HEK293 (cell line): ENCODE results near the gene CENPQ.
A peak's percentile ranks its signal among the peaks of the same experiment; 100 is the strongest.

Experiments used
- CTCF ChIA-PET: fragments of 350-600 bp; formaldehyde crosslinking; extraction: SDS; loops from one replicate; lab custom pipeline; 2021; ENCODE audit warnings: antibody characterized with exemption; lab: Yijun Ruan, JAX
- POLR2A ChIA-PET: fragments of 300-600 bp; formaldehyde crosslinking; extraction: SDS; loops from one replicate; lab custom pipeline; 2020; ENCODE audit warnings: antibody characterized with exemption, inconsistent platforms; lab: Yijun Ruan, JAX
- H3K27ac ChIP-seq: fragments of 200-500 bp; sonication (Bioruptor generic); 2 replicates; pipeline ENCODE4 v1.5.1; 2014; ENCODE audit warnings: low read depth, low read length, control low read depth, inconsistent platforms; ENCODE audit errors: extremely low read depth
- H3K36me3 ChIP-seq, 2 experiments: fragments of 200-500 bp in 1 of 2; sonication (Bioruptor generic) in 1 of 2; 1 replicate in 1 of 2; 2 replicates in 1 of 2; pipeline ENCODE4 v1.5.1; 2014 to 2017; ENCODE audit warnings: inconsistent platforms in 2 of 2, low read length in 2 of 2; ENCODE audit not compliant: control insufficient read depth in 2 of 2, insufficient read depth in 1 of 2
- H3K4me1 ChIP-seq: fragments of 200-500 bp; sonication (Bioruptor generic); 2 replicates; pipeline ENCODE4 v1.5.1; 2014; ENCODE audit warnings: mild to moderate bottlenecking, low read length, inconsistent platforms; ENCODE audit not compliant: control insufficient read depth, insufficient read depth
- H3K4me3 ChIP-seq: 2 replicates; pipeline ENCODE4 v1.5.1; 2011; ENCODE audit warnings: low read depth, mild to moderate bottlenecking, control low read depth, low read length, moderate library complexity
- H3K9me3 ChIP-seq: fragments of 200-500 bp; sonication (Bioruptor generic); 2 replicates; pipeline ENCODE4 v1.5.1; 2014; ENCODE audit warnings: low read depth, low read length, inconsistent platforms; ENCODE audit not compliant: control insufficient read depth, insufficient read depth
- KLF8 ChIP-seq: fragments of 450-650 bp; formaldehyde crosslinking; IDR thresholded peaks from 2 replicates; pipeline ENCODE4 v1.5.1; 2016; ENCODE audit warnings: missing biosample characterization, missing genetic modification characterization
- SP2 ChIP-seq: fragments of 450-650 bp; formaldehyde crosslinking; IDR thresholded peaks from 2 replicates; pipeline ENCODE4 v1.5.1; 2016; ENCODE audit warnings: missing biosample characterization, missing genetic modification characterization
- TSHZ1 ChIP-seq: fragments of 450-650 bp; formaldehyde crosslinking; IDR thresholded peaks from 2 replicates; pipeline ENCODE4 v1.5.1; 2016; ENCODE audit warnings: missing biosample characterization, missing genetic modification characterization, borderline replicate concordance
- ZEB2 ChIP-seq: fragments of 450-650 bp; formaldehyde crosslinking; IDR thresholded peaks from 2 replicates; pipeline ENCODE4 v1.5.1; 2016; ENCODE audit warnings: missing biosample characterization, missing genetic modification characterization
- ZNF121 ChIP-seq: fragments of 450-650 bp; formaldehyde crosslinking; IDR thresholded peaks from 2 replicates; pipeline ENCODE4 v1.5.1; 2016; ENCODE audit warnings: missing biosample characterization, missing genetic modification characterization
- ZNF146 ChIP-seq: fragments of 450-650 bp; formaldehyde crosslinking; IDR thresholded peaks from 2 replicates; pipeline ENCODE4 v1.5.1; 2016; ENCODE audit warnings: missing biosample characterization, missing genetic modification characterization
- ZNF214 ChIP-seq: fragments of 450-650 bp; formaldehyde crosslinking; IDR thresholded peaks from 2 replicates; pipeline ENCODE4 v1.5.1; 2017; ENCODE audit warnings: missing biosample characterization, mild to moderate bottlenecking, missing genetic modification characterization, borderline replicate concordance
- ZNF239 ChIP-seq: fragments of 450-650 bp; formaldehyde crosslinking; IDR thresholded peaks from 2 replicates; pipeline ENCODE4 v1.5.1; 2016; ENCODE audit warnings: missing biosample characterization, missing genetic modification characterization
- ZNF292 ChIP-seq: fragments of 450-650 bp; formaldehyde crosslinking; IDR thresholded peaks from 2 replicates; pipeline ENCODE4 v1.5.1; 2016; ENCODE audit warnings: low read depth, missing biosample characterization, missing genetic modification characterization, borderline replicate concordance
- ZNF37A ChIP-seq: fragments of 450-650 bp; IDR thresholded peaks from 2 replicates; pipeline ENCODE4 v1.5.1; 2018; ENCODE audit warnings: missing biosample characterization, missing genetic modification characterization
- ZNF423 ChIP-seq: fragments of 450-650 bp; formaldehyde crosslinking; IDR thresholded peaks from 2 replicates; pipeline ENCODE4 v1.5.1; 2016; ENCODE audit warnings: missing biosample characterization, missing genetic modification characterization
- ZNF473 ChIP-seq: fragments of 450-650 bp; formaldehyde crosslinking; IDR thresholded peaks from 2 replicates; pipeline ENCODE4 v1.5.1; 2017; ENCODE audit warnings: missing biosample characterization, missing genetic modification characterization
- ZNF513 ChIP-seq: fragments of 450-650 bp; IDR thresholded peaks from 2 replicates; pipeline ENCODE4 v1.5.1; 2018; ENCODE audit warnings: missing biosample characterization, missing genetic modification characterization
- ZNF692 ChIP-seq: fragments of 450-650 bp; formaldehyde crosslinking; IDR thresholded peaks from 2 replicates; pipeline ENCODE4 v1.5.1; 2016; ENCODE audit warnings: missing biosample characterization, missing genetic modification characterization
- ZNF776 ChIP-seq: fragments of 450-650 bp; formaldehyde crosslinking; IDR thresholded peaks from 2 replicates; pipeline ENCODE4 v1.5.0; 2017; ENCODE audit warnings: missing biosample characterization, missing genetic modification characterization, borderline replicate concordance
- ZNF792 ChIP-seq: fragments of 450-650 bp; formaldehyde crosslinking; IDR thresholded peaks from 2 replicates; pipeline ENCODE4 v1.5.1; 2016; ENCODE audit warnings: missing biosample characterization, missing genetic modification characterization

Gene CENPQ

GRCh38 chr6:49454787-49455709, 8.1 kb upstream of the CENPQ start (continued):
- TF ChIP-seq ZNF292 (tag by site-specific recombination) = no peak
- TF ChIP-seq ZNF513 (tag by site-specific recombination) = no peak
- no peak for TF ChIP-seq ZNF473 (tag by site-specific recombination)

- POLR2A ChIA-PET = no interaction called here
- CTCF ChIA-PET = no interaction called here
These were observed 5.4 kb upstream of the CENPQ start for GRCh38 chr6:49457771-49458170.

GRCh38 chr6:49462071-49462470, 1.1 kb upstream of the CENPQ start:
- Histone ChIP-seq H3K27ac (no peak overlapping the region), H3K36me3 (peaks cover 5 to 20% of the 10 kb centered on the region in 2 experiments; a peak in 2 of 3 replicates), H3K9me3 (no peaks in the 10 kb centered on the region), H3K4me1 (no peaks in the 10 kb centered on the region), H3K4me3 (peak overlapping the region; percentile 86)
- ChIA-PET CTCF (interaction anchor here (0.5 to 1.0 kb wide), 4 partner anchors 16 to 367 kb away, joined by 3 read pairs; no protein-coding TSS in a partner anchor), POLR2A (no interaction called here)
- TF ChIP-seq ZNF37A (tag by site-specific recombination) (no peak), SP2 (tag by site-specific recombination) (peak; percentile 9; the same call in 1 of the 2 replicates), ZNF146 (tag by site-specific recombination) (no peak), TSHZ1 (tag by site-specific recombination) (no peak), ZNF692 (no peak)

More at GRCh38 chr6:49457771-49458170, 5.4 kb upstream of the CENPQ start:
- Histone ChIP-seq H3K4me1 (no peaks in the 10 kb centered on the region), H3K9me3 (no peaks in the 10 kb centered on the region), H3K27ac (no peak overlapping the region)
- no peak for TF ChIP-seq KLF8 (tag by site-specific recombination)
- no peak for TF ChIP-seq ZNF121 (tag by site-specific recombination)
- TF ChIP-seq ZNF776 (tag by site-specific recombination) = no peak
- TF ChIP-seq ZNF423 (tag by site-specific recombination) = no peak
- TF ChIP-seq ZEB2 (tag by site-specific recombination) = no peak
- no peak for TF ChIP-seq ZNF239 (tag by site-specific recombination)
- TF ChIP-seq ZNF214 (tag by site-specific recombination) = no peak
- no peak for TF ChIP-seq ZNF792 (tag by site-specific recombination)
- TF ChIP-seq ZNF473 (tag by site-specific recombination) = no peak
- TF ChIP-seq, all 188 proteins: peak for 0
- Histone ChIP-seq H3K4me3 (no peak overlapping the region), H3K36me3 (peaks cover 13 to 37% of the 10 kb centered on the region in 2 experiments)
